Thoracic aorta (tissue), 2 donors: ENCODE measurements around the gene SPTBN4. TPM values are rescaled to one million over a fixed set of nuclear protein-coding genes. Genes with fewer than 3 reads are reported as not detected.

Source experiments
- ATAC-seq: fragments of 150-250 bp; one replicate; pipeline ENCODE4 v1.8.0; 2017; ENCODE audit warnings: low read depth; ENCODE audit not compliant: insufficient number of reproducible peaks, low FRiP score
- DNase-seq: peaks from one replicate; pipeline ENCODE4 v3.0.0-alpha.2; 2020; ENCODE audit warnings: low spot score
- H3K27ac ChIP-seq, 2 donors: fragments of 200-600 bp; sonication (generic); 1 replicate in 1 of 2; 2 replicates in 1 of 2; pipeline ENCODE4 v1.5.1; 2016; ENCODE audit warnings: mild to moderate bottlenecking in 2 of 2, moderate library complexity in 2 of 2
- H3K27me3 ChIP-seq: fragments of 200-600 bp; sonication (generic); replicated peaks from 2 replicates; pipeline ENCODE4 v1.6.0; 2016; ENCODE audit warnings: mild to moderate bottlenecking; ENCODE audit not compliant: insufficient read depth
- H3K36me3 ChIP-seq: fragments of 200-600 bp; sonication (generic); one replicate; pipeline ENCODE4 v1.5.1; 2016
- H3K4me1 ChIP-seq, 2 donors: fragments of 200-600 bp; sonication (generic); 1 replicate in 1 of 2; 2 replicates in 1 of 2; pipeline versions ENCODE4 v1.5.1 to v1.6.0; 2016; ENCODE audit warnings: low read depth in 2 of 2, mild to moderate bottlenecking in 1 of 2; ENCODE audit not compliant: control insufficient read depth in 1 of 2
- H3K4me3 ChIP-seq: fragments of 200-600 bp; sonication (generic); 2 replicates; pipeline ENCODE4 v1.5.1; 2016; ENCODE audit warnings: mild to moderate bottlenecking
- H3K9me3 ChIP-seq: fragments of 200-600 bp; sonication (generic); 2 replicates; pipeline ENCODE4 v1.5.1; 2016
- CTCF ChIP-seq: fragments of 200-600 bp; sonication (generic); IDR thresholded peaks from one replicate; pipeline ENCODE4 v1.5.1; 2019; ENCODE audit warnings: antibody characterized with exemption
- total RNA-seq, 2 donors: library from RNA; depleted of rRNA; stranded (reverse); fragments of >200 nt; gene quantifications; one replicate each; pipeline versions ENCODE4 v1.1.0 to v1.2.3, GENCODE V29; 2016

Gene SPTBN4
- total RNA-seq, 2 donors from 2014 or later = 2.0 to 7.0 TPM

DNA sequence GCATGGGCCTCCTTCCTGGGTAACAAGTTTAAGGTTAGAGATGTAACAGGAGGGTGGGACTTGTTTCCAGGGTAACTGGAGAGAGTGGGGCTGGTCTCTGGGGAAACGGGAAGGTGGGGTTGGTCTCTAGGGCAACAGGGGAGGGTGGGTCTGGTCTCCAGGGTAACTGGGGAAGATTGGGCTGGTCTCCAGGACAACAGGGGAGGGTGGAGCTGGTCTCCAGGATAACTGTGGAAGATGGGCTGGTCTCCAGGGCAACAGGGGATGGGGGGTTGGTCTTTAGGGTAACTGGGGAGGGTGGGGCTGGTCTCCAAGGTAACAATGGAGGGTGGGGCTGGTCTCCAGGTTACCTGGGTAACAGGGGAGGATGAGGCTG is 36.5 kb downstream of the SPTBN4 start:
- DNase-seq (no peak), ATAC-seq (no peak)
- H3K27ac ChIP-seq = no peak overlapping the region
- no peaks in the 10 kb centered on the region for H3K4me1 ChIP-seq
- no peak for TF ChIP-seq CTCF
- no peaks in the 10 kb centered on the region for H3K9me3 ChIP-seq
- no peaks in the 10 kb centered on the region for H3K36me3 ChIP-seq
- H3K4me3 ChIP-seq = no peak overlapping the region
- no peaks in the 10 kb centered on the region for H3K27me3 ChIP-seq

DNA sequence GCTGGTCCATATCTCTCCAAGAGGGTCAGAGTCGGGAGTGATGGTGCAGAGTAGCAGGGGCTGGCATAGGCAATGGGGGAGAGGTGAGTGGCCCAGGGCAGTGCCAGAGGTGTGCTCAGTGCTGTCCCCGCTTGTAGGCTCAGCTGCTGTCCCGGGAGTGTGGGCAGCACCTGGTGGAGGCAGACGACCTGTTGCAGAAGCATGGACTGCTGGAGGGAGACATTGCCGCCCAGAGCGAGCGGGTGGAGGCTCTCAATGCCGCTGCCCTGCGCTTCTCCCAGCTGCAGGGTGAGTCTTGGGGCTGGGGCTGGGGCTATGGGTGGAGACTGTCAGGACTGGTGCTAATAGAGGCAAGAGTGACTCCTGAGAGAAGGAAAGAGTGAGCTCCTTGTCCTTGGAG is 39.3 kb downstream of the SPTBN4 start:
- no peak overlapping the region for H3K4me3 ChIP-seq
- no peak for ATAC-seq
- DNase-seq = no peak
- no peaks in the 10 kb centered on the region for H3K36me3 ChIP-seq
- TF ChIP-seq CTCF = no peak
- no peaks in the 10 kb centered on the region for H3K4me1 ChIP-seq
- H3K27ac ChIP-seq = no peak overlapping the region
- H3K9me3 ChIP-seq = no peaks in the 10 kb centered on the region
- H3K27me3 ChIP-seq = no peaks in the 10 kb centered on the region

DNA sequence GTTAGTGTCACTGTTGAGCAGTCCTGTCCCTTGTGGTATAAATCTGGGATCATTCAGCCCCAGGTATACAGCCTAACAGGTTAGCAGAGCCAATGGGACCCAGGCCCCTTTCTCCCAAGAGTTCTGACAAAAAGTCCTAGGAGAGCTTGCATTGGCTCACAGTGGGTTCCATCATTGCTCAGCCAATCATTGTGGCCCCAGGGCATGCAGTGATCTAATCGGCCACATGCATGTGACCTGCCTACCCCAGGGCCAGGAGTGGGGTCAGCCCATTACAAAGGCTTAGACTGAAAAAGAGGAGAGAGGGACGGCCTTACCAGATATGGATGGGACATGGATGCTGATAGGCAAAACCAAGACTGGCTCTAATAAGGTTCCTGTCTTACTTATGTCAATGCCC is 41.1 kb downstream of the SPTBN4 start:
- Histone ChIP-seq H3K4me3 (no peak overlapping the region), H3K4me1 (peaks cover 0 to 7% of the 10 kb centered on the region in 2 donors), H3K27ac (no peak overlapping the region), H3K27me3 (no peaks in the 10 kb centered on the region), H3K9me3 (no peaks in the 10 kb centered on the region), H3K36me3 (no peaks in the 10 kb centered on the region)
- ATAC-seq = no peak
- no peak for DNase-seq
- TF ChIP-seq CTCF = no peak

- Histone ChIP-seq H3K27ac (no peak overlapping the region), H3K9me3 (no peaks in the 10 kb centered on the region)
Measured at GRCh38 chr19:40508739-40509260, 42.0 kb downstream of the SPTBN4 start.

DNA sequence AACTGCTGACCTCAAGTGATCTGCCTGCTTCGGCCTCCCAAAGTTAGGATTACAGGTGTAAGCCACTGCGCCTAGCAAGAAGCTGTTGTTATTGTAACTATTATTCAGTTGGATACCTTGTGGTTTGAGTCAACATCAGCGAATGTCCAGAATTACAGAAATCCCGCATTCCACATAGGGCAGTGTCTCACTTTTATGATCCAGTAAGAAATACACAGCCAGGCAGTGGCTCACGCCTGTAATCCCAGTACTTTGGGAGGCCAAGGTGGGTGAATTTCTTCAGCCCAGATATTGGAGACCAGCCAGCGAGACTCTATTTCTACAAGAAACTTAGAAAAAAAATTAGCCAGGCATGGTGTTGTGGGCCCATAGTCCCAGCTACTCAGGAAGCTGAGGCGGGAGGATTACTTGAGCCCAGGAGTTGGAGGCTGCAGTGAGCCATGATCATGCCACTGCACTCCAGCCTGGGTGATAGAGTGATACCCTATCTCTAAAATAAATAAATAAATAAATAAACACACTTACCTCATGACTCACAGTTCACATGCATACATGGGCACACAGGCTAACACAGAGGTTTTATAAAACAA is 43.8 kb downstream of the SPTBN4 start:
- no peak overlapping the region for H3K4me3 ChIP-seq
- no peak for ATAC-seq
- peaks cover 0 to 11% of the 10 kb centered on the region in 2 donors for H3K4me1 ChIP-seq
- no peaks in the 10 kb centered on the region for H3K36me3 ChIP-seq
- no peak overlapping the region for H3K27ac ChIP-seq
- no peak for TF ChIP-seq CTCF
- H3K27me3 ChIP-seq = no peaks in the 10 kb centered on the region
- no peak for DNase-seq
- H3K9me3 ChIP-seq = no peaks in the 10 kb centered on the region

More at GRCh38 chr19:40508739-40509260, 42.0 kb downstream of the SPTBN4 start:
- Histone ChIP-seq H3K36me3 (no peaks in the 10 kb centered on the region), H3K4me3 (no peak overlapping the region), H3K4me1 (peaks cover 0 to 11% of the 10 kb centered on the region in 2 donors), H3K27me3 (no peaks in the 10 kb centered on the region)
- no peak for ATAC-seq
- TF ChIP-seq CTCF = no peak
- no peak for DNase-seq
